Measurements from ENCODE around the gene SEMA5B. TPM values are rescaled to one million over a fixed set of nuclear protein-coding genes. Genes with fewer than 3 reads are reported as not detected.

Gene SEMA5B
- total and polyA plus RNA-seq, 12 donors = 0.35 to 4.3 (median 1.8) TPM

GRCh38 chr3:122962149-122962548 lies 65.4 kb downstream of the SEMA5B start:
- H3K36me3 ChIP-seq (replicated peaks in 1 of 2) = no peaks in the 10 kb centered on the region
- WGBS, 4 donors = 77 to 83% (median 80%) methylated on average over 9 of the region's 9 CpGs
- H3K4me3 ChIP-seq = no peak overlapping the region
- no peaks in the 10 kb centered on the region for H3K27me3 ChIP-seq
- no peaks in the 10 kb centered on the region for H3K9me3 ChIP-seq (replicated peaks in 1 of 3)
- DNase-seq = no peak
- intact Hi-C loops (cut with DNase I) = no loop called here
- TF ChIP-seq POLR2A (IDR thresholded peaks at IDR 0.05) = no peak
- TF ChIP-seq, protein P1, sequence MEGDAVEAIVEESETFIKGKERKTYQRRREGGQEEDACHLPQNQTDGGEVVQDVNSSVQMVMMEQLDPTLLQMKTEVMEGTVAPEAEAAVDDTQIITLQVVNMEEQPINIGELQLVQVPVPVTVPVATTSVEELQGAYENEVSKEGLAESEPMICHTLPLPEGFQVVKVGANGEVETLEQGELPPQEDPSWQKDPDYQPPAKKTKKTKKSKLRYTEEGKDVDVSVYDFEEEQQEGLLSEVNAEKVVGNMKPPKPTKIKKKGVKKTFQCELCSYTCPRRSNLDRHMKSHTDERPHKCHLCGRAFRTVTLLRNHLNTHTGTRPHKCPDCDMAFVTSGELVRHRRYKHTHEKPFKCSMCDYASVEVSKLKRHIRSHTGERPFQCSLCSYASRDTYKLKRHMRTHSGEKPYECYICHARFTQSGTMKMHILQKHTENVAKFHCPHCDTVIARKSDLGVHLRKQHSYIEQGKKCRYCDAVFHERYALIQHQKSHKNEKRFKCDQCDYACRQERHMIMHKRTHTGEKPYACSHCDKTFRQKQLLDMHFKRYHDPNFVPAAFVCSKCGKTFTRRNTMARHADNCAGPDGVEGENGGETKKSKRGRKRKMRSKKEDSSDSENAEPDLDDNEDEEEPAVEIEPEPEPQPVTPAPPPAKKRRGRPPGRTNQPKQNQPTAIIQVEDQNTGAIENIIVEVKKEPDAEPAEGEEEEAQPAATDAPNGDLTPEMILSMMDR (IDR thresholded peaks at IDR 0.05) = no peak
- H3K4me1 ChIP-seq (replicated peaks in 1 of 2) = peaks cover 0 to 5% of the 10 kb centered on the region in 2 donors
- H3K27ac ChIP-seq = no peak overlapping the region

DNA sequence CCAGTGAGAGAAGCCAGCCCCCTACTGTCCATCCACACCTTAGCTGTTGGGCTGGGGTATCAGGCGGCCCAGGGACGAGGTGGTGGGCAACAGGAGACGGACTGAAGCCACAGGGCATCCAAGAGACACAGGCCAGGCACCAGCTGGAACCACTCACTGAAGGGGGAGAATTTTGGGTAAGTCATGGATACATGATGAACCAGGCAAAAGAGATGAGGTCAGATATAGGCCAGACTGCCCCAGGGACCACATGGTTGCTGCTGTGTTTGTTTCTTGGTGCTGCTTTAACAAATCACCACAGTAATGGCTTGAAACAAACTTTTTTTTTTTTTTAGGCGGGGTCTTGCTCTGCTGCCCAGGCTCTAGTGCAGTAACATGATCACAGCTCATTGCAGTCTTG lies 66.4 kb downstream of the SEMA5B start:
- Histone ChIP-seq H3K27me3 (no peaks in the 10 kb centered on the region), H3K4me1 (replicated peaks in 1 of 2) (peaks cover 0 to 7% of the 10 kb centered on the region in 2 donors), H3K27ac (no peak overlapping the region), H3K4me3 (no peak overlapping the region), H3K36me3 (replicated peaks in 1 of 2) (no peaks in the 10 kb centered on the region), H3K9me3 (replicated peaks in 1 of 3) (no peaks in the 10 kb centered on the region)
- DNase-seq = no peak
- intact Hi-C loops (cut with DNase I) = no loop called here
- no peak for TF ChIP-seq POLR2A (IDR thresholded peaks at IDR 0.05)
- TF ChIP-seq, protein P1 (IDR thresholded peaks at IDR 0.05) = no peak
- WGBS, 4 donors = 58 to 94% (median 77%) methylated on average over 4 of the region's 4 CpGs

- DNase-seq = no peak
- Histone ChIP-seq H3K27ac (no peak overlapping the region), H3K36me3 (replicated peaks in 1 of 2) (no peaks in the 10 kb centered on the region), H3K27me3 (no peaks in the 10 kb centered on the region), H3K4me3 (no peak overlapping the region), H3K4me1 (replicated peaks in 1 of 2) (peaks cover 0 to 7% of the 10 kb centered on the region in 2 donors), H3K9me3 (replicated peaks in 1 of 3) (no peaks in the 10 kb centered on the region)
- no peak for TF ChIP-seq POLR2A (IDR thresholded peaks at IDR 0.05)
- TF ChIP-seq, protein P1 (IDR thresholded peaks at IDR 0.05) = no peak
- intact Hi-C loops (cut with DNase I) = no loop called here
- WGBS, 4 donors = 87 to 91% (median 89%) methylated on average over 4 of the region's 4 CpGs
Observed at GRCh38 chr3:122960652-122961051, 66.9 kb downstream of the SEMA5B start.

- WGBS, 4 donors = 73 to 82% (median 79%) methylated on average over 5 of the region's 5 CpGs
- no peaks in the 10 kb centered on the region for H3K27me3 ChIP-seq
- H3K27ac ChIP-seq = no peak overlapping the region
- DNase-seq = no peak
- peaks cover 0 to 7% of the 10 kb centered on the region in 2 donors for H3K4me1 ChIP-seq (replicated peaks in 1 of 2)
- TF ChIP-seq, protein P1 (IDR thresholded peaks at IDR 0.05) = no peak
- TF ChIP-seq POLR2A (IDR thresholded peaks at IDR 0.05) = no peak
- H3K36me3 ChIP-seq (replicated peaks in 1 of 2) = no peaks in the 10 kb centered on the region
- H3K9me3 ChIP-seq (replicated peaks in 1 of 3) = no peaks in the 10 kb centered on the region
- intact Hi-C loops (cut with DNase I) = no loop called here
- no peak overlapping the region for H3K4me3 ChIP-seq
Observed at GRCh38 chr3:122959339-122959738, 68.2 kb downstream of the SEMA5B start.
